C4-2B (cell line): ENCODE results near the gene UBTD1.

Experiments used
- CTCF ChIP-seq: fragments of 450-650 bp; conservative IDR thresholded peaks from 2 replicates; pipeline ENCODE4 v1.5.1; 2017; ENCODE audit warnings: mild to moderate bottlenecking
- ZFX ChIP-seq: fragments of 450-650 bp; IDR thresholded peaks from 2 replicates; pipeline ENCODE4 v1.6.1; 2017

DNA sequence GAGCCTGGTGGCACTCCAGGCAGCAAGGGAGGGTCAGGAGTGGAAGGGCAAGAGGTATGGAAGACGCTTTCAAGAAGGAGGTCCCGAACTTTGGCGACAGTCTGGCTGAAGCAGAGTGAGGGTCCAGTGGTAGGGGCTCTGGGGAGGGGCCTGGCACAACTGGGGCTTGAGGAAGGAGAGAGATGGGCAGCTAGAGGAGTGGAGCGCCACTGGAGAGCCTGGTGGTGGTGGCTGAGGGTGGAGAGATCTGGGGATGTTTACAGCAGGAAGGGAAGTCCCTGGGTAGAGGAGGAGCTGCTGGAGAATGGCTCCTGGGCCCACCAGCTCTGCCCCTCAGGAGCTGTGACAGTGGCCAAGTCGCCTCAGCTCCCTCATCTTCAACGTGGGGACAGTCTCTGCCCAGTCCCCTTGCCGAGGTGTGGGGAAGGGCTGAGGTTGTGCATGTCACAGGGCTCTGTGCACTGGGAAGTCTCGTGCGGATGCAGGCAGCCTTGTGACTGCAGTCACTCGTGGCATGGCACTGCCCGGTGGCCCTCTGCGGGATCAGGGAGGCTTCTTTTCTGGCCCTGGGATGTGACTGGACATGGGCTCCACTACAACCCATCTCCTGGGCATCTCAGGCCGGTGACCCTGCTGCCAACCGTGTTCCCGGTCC is 18.5 kb downstream of the UBTD1 start:
- TF ChIP-seq CTCF: no peak
- TF ChIP-seq ZFX: no peak
